WERI-Rb-1 (cell line): ENCODE results near the gene HEPACAM2.
A peak's percentile ranks its signal among the peaks of the same experiment; 100 is the strongest.

Experiments used
- DNase-seq: peaks from one replicate; pipeline ENCODE4 v3.0.0-alpha.2; 2020
- H3K27ac ChIP-seq: fragments of 250-450 bp; sonication (Bioruptor Pico); 2 replicates; pipeline ENCODE4 v1.5.1; 2020; ENCODE audit warnings: mild to moderate bottlenecking, moderate library complexity
- H3K27me3 ChIP-seq: fragments of 250-450 bp; sonication (Bioruptor Pico); 2 replicates; pipeline ENCODE4 v1.5.1; 2021; ENCODE audit warnings: mild to moderate bottlenecking, low read depth, moderate library complexity; ENCODE audit not compliant: insufficient read depth, severe bottlenecking
- H3K36me3 ChIP-seq: fragments of 250-450 bp; sonication (Bioruptor Pico); 2 replicates; pipeline ENCODE4 v1.5.1; 2020; ENCODE audit warnings: mild to moderate bottlenecking, moderate library complexity
- H3K4me3 ChIP-seq: 2 replicates; pipeline ENCODE4 v1.5.1; 2011; ENCODE audit warnings: low read depth, mild to moderate bottlenecking, control low read depth, low read length
- H3K9me3 ChIP-seq: fragments of 250-450 bp; sonication (Bioruptor Pico); 2 replicates; pipeline ENCODE4 v1.5.1; 2021; ENCODE audit warnings: mild to moderate bottlenecking, moderate library complexity; ENCODE audit not compliant: severe bottlenecking
- TF ChIP-seq, protein P1 (sequence below): IDR thresholded peaks from 2 replicates; pipeline ENCODE4 v1.5.1; 2011; ENCODE audit warnings: low read depth, mild to moderate bottlenecking, control low read depth, inconsistent platforms, low read length

The HEPACAM2 gene

DNA sequence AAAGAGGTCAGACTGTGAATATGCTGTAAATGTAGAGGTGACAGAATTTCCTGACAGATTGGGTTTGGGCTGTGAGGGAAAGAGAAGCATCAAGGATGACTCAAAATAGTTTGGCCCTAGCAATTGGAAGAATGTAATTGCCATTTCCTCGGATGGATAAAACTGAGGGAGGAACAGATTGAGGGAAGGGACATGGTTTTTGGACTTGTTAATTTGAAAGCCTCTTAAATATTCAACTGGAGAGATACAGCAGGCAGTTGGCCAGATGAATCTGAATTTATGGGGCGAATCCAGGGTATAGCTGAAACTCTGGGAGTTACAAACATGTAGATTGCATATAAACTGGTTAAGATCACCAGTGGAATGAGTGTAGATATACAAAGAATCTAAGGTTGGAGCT is 9.3 kb upstream of the HEPACAM2 start:
- Histone ChIP-seq H3K9me3 (no peaks in the 10 kb centered on the region), H3K27ac (no peak overlapping the region), H3K4me3 (no peak overlapping the region), H3K36me3 (no peaks in the 10 kb centered on the region), H3K27me3 (no peaks in the 10 kb centered on the region)
- TF ChIP-seq, protein P1, sequence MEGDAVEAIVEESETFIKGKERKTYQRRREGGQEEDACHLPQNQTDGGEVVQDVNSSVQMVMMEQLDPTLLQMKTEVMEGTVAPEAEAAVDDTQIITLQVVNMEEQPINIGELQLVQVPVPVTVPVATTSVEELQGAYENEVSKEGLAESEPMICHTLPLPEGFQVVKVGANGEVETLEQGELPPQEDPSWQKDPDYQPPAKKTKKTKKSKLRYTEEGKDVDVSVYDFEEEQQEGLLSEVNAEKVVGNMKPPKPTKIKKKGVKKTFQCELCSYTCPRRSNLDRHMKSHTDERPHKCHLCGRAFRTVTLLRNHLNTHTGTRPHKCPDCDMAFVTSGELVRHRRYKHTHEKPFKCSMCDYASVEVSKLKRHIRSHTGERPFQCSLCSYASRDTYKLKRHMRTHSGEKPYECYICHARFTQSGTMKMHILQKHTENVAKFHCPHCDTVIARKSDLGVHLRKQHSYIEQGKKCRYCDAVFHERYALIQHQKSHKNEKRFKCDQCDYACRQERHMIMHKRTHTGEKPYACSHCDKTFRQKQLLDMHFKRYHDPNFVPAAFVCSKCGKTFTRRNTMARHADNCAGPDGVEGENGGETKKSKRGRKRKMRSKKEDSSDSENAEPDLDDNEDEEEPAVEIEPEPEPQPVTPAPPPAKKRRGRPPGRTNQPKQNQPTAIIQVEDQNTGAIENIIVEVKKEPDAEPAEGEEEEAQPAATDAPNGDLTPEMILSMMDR: no peak
- no peak for DNase-seq

DNA sequence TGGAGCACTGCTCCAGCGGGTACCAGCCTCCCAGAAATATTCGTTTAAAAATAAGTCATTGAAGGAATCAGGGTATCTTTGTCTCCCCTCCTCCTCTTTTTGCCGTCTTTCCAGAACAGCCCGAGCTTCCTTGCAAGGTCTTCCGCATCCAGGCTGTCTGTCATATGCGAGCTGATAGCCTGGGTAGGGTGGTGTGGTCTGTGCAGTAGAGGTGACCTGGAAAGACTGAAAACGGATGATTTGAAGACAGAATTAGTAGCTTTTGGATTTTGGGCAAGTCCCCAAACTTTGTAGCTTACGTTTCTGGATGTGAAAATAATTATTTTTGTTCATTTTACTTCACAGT is 6.4 kb upstream of the HEPACAM2 start:
- Histone ChIP-seq H3K4me3 (peak overlapping the region; percentile 74), H3K36me3 (no peaks in the 10 kb centered on the region), H3K9me3 (no peaks in the 10 kb centered on the region), H3K27ac (peak overlapping the region; percentile 63), H3K27me3 (no peaks in the 10 kb centered on the region)
- DNase-seq: no peak
- TF ChIP-seq, protein P1: no peak

DNA sequence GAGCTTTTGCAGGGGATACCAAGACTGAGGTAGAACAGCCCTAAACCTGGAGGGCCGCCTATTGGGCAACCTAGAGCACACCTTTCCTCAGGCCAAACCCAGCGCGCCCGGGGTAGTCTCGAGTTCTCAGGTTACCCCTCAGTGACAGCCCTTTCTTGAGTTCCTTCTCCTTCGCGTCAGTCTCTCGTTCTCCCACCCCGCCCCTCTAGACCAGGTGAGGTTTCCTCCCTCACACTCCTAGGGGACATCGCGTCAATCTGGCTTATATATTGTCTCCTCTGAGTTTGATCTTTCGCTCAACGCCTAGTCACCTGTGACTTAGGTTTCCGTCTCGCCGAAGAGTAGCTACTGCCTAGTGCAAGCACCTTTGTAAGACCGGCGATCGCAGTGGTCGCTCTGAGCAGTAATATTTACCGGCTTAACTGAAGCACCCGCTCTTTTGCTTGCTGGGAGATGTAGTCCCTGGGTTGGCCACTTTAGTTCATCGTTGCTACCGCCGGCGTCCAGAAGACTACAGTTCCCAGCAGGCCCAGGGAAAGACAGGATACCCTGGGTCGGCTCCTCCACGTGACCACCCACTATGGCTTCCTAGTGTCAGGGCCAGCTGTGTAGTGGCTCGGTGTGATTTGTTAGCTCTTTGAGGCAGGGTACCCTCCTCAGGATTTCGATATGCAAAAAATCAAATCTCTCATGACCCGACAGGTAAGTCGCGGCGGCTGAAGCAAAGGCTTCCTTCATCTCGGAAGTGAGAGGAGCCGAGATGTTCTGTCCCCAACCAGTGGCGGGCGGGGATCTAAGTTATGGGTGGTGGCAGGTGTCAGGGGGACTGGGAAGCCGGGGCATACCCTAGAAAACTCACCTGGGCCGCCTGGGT is 5.8 kb upstream of the HEPACAM2 start, which contains the start of gene VPS50:
VPS50 (plus strand) TSS at position 568 of the 874 bp plus-strand sequence; CDS start at position 670, 102 bp downstream.
- Histone ChIP-seq H3K4me3 (peak within 1 kb of the TSS; percentile 74), H3K9me3 (no peaks in the 10 kb centered on the region), H3K36me3 (no peaks in the 10 kb centered on the region), H3K27ac (peak within 1 kb of the TSS; percentile 80), H3K27me3 (no peaks in the 10 kb centered on the region)
- TF ChIP-seq, protein P1: no peak
- DNase-seq: peak; percentile 95

DNA sequence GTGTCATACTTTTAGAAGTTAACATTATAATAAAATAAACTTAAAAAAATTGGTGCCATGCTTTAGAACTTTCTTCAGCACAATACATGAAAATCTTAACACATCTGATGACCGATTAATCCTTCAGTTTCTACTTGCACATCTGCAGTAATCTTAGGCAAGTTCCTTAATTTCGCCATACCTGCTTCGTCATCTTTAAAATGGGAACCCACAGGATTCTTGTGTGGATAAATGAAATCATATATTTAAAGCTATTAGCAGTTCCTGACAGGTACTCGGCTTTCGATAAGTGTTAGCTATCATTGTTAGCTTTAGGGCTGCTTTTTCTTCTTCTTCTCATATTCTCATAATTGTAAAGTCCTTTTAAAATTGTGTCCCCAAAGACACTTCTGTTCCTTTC is 5.0 kb upstream of the HEPACAM2 start:
- TF ChIP-seq, protein P1: no peak
- H3K27ac ChIP-seq: no peak overlapping the region

DNA sequence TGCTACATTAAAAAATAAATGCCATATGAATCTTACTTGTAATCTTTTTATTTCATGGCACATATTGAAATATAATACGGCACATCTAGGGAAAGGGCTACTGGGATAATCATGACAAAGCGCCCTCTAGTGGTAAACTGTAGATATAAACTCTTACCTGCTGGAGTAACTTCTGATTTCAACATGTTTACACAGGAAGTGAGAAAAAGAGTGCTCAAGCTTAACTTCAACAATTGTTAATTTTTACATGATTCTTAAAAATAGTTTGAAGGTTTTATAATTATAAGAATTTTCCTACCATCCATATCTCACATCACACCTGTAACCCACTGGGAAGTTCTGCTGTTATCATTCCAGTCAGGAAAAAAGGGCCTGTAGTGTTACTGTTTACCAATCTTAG is 2.0 kb upstream of the HEPACAM2 start:
- Histone ChIP-seq H3K27me3 (no peaks in the 10 kb centered on the region), H3K4me3 (no peak overlapping the region), H3K27ac (no peak overlapping the region), H3K9me3 (no peaks in the 10 kb centered on the region), H3K36me3 (no peaks in the 10 kb centered on the region)
- TF ChIP-seq, protein P1: peak; percentile 36; the same call in 1 of the 2 replicates
- no peak for DNase-seq

More for the DNA sequence above, 5.0 kb upstream of the HEPACAM2 start:
- H3K36me3 ChIP-seq: no peaks in the 10 kb centered on the region
- peak overlapping the region; percentile 74 for H3K4me3 ChIP-seq
- no peaks in the 10 kb centered on the region for H3K9me3 ChIP-seq
- H3K27me3 ChIP-seq: no peaks in the 10 kb centered on the region
- no peak for DNase-seq
